Endothelial cell of umbilical vein (primary cell): ENCODE data around the gene ZNRD2.

Source experiments
- CTCF ChIP-seq, 2 donors: IDR thresholded peaks; 1 replicate in 1 of 2; 2 replicates in 1 of 2; pipeline ENCODE4 v1.5.1; 2011; ENCODE audit warnings: low read length in 2 of 2, mild to moderate bottlenecking in 2 of 2, moderate library complexity in 2 of 2, control low read depth in 1 of 2, inconsistent platforms in 1 of 2, low read depth in 1 of 2; ENCODE audit not compliant: insufficient read depth in 1 of 2; ENCODE audit errors: extremely low read depth in 1 of 2
- EZH2 ChIP-seq: IDR thresholded peaks from 2 replicates; pipeline ENCODE4 v1.6.1; 2012; ENCODE audit warnings: borderline replicate concordance, low read depth, mild to moderate bottlenecking, moderate library complexity, low read length, inconsistent platforms; ENCODE audit not compliant: severe bottlenecking
- JUN ChIP-seq: IDR thresholded peaks from 2 replicates; pipeline ENCODE4 v1.6.1; 2011; ENCODE audit warnings: borderline replicate concordance, low read depth; ENCODE audit not compliant: insufficient read length, insufficient read depth
- MAX ChIP-seq: IDR thresholded peaks from 2 replicates; pipeline ENCODE4 v1.6.1; 2011; ENCODE audit not compliant: insufficient read depth, insufficient read length
- MYC ChIP-seq: IDR thresholded peaks from one replicate; pipeline ENCODE4 v1.6.1; 2011; ENCODE audit warnings: mild to moderate bottlenecking, low read depth, low read length
- POLR2A ChIP-seq: IDR thresholded peaks from 2 replicates; pipeline ENCODE4 v1.6.1; 2012; ENCODE audit warnings: low read depth, mild to moderate bottlenecking, control low read depth, low read length
- POLR2AphosphoS5 ChIP-seq: IDR thresholded peaks from 2 replicates; pipeline ENCODE4 v1.6.1; 2012; ENCODE audit warnings: low read depth, mild to moderate bottlenecking, control low read depth, low read length, moderate library complexity; ENCODE audit not compliant: insufficient read depth

- TF ChIP-seq POLR2A: no peak
- no peak for TF ChIP-seq JUN
- no peak for TF ChIP-seq POLR2AphosphoS5
- no peak for TF ChIP-seq CTCF (IDR thresholded peaks at IDR 0.05; ENCODE audit: extremely low read depth in 1 of 2, insufficient read depth in 1 of 2, low read depth in 1 of 2, low read length in 2 of 2)
- no peak for TF ChIP-seq MYC
- TF ChIP-seq MAX: no peak
- no peak for TF ChIP-seq EZH2
These were observed 8.4 kb downstream of the ZNRD2 start for GRCh38 chr11:65578667-65579066.
